Stimulated activated CD4-positive, alpha-beta T cell treated with anti-CD3 and anti-CD28 coated beads, Interleukin-1b, Interleukin-23, amount 100 ng/mL, for 24 hours (primary cell): ENCODE measurements around the gene EEF1A1.
"Not testable (repeated sequence)": the region's sequence is repeated elsewhere in the genome, so short reads cannot be mapped to it uniquely, and the experiment has no call there.

Experiments
- DNase-seq, 4 experiments: peaks; one replicate each; pipeline ENCODE4 v3.0.0-alpha.2; 2020; ENCODE audit warnings: low read depth in 4 of 4, low spot score in 1 of 4

EEF1A1 gene

GRCh38 chr6:73538116-73538779 is 17.4 kb upstream of the EEF1A1 start:
- DNase-seq = no peak

GRCh38 chr6:73537677-73538076 is 16.8 kb upstream of the EEF1A1 start:
- no peak for DNase-seq

- no peak for DNase-seq
Measured at GRCh38 chr6:73534628-73535027, 13.8 kb upstream of the EEF1A1 start.

- DNase-seq = no peak
Measured at GRCh38 chr6:73532293-73532692, 11.5 kb upstream of the EEF1A1 start.

- DNase-seq = no peak
Measured at GRCh38 chr6:73528897-73529296, 8.1 kb upstream of the EEF1A1 start.

GRCh38 chr6:73525546-73526330 is 4.9 kb upstream of the EEF1A1 start:
- no peak for DNase-seq

GRCh38 chr6:73523434-73524123 is 2.7 kb upstream of the EEF1A1 start:
- DNase-seq = peak in 3 of 4 experiments; percentile 53 to 73 (median 71)

GRCh38 chr6:73521351-73521985 is 636 bp upstream of the EEF1A1 start:
- DNase-seq = peak in 3 of 4 experiments; percentile 43 to 68 (median 62)

GRCh38 chr6:73519926-73520687 is 725 bp downstream of the EEF1A1 start:
- peak; percentile 67 to 77 (median 72) for DNase-seq

- not testable (repeated sequence) for DNase-seq
Measured at GRCh38 chr6:73518982-73519881, 1.6 kb downstream of the EEF1A1 start.

- DNase-seq = not testable (repeated sequence)
Measured at GRCh38 chr6:73518100-73518981, 2.5 kb downstream of the EEF1A1 start.

GRCh38 chr6:73516514-73517489 is 4.0 kb downstream of the EEF1A1 start:
- DNase-seq = no peak

GRCh38 chr6:73515204-73515655 is 5.6 kb downstream of the EEF1A1 start:
- no peak for DNase-seq

- no peak for DNase-seq
Measured at GRCh38 chr6:73514746-73515110, 6.1 kb downstream of the EEF1A1 start.

- no peak for DNase-seq
Measured at GRCh38 chr6:73513496-73513854, 7.4 kb downstream of the EEF1A1 start.

GRCh38 chr6:73511796-73512195 is 9.0 kb downstream of the EEF1A1 start:
- DNase-seq = no peak

GRCh38 chr6:73509851-73510250 is 11.0 kb downstream of the EEF1A1 start:
- DNase-seq = no peak

GRCh38 chr6:73508776-73509175 is 12.1 kb downstream of the EEF1A1 start:
- DNase-seq = no peak
